NCI-H2227 (cell line): Measurements from ENCODE around the gene KCNC3.
"Not testable (repeated sequence)": the region's sequence is repeated elsewhere in the genome, so short reads cannot be mapped to it uniquely, and the experiment has no call there.

ENCODE experiments used
- DNase-seq: peaks from one replicate; lab custom pipeline; 2025; ENCODE audit not compliant: unreplicated experiment; lab: John Stamatoyannopoulos, UW

Gene KCNC3

GRCh38 chr19:50356691-50357177 lies 27.6 kb upstream of the KCNC3 start:
- no peak for DNase-seq

- DNase-seq: not testable (repeated sequence)
Measured at GRCh38 chr19:50353487-50353880, 24.3 kb upstream of the KCNC3 start.

GRCh38 chr19:50352242-50352641 lies 23.1 kb upstream of the KCNC3 start:
- no peak for DNase-seq

- no peak for DNase-seq
Measured at GRCh38 chr19:50349277-50350057, 20.3 kb upstream of the KCNC3 start.

GRCh38 chr19:50347089-50347581 lies 18.0 kb upstream of the KCNC3 start:
- not testable (repeated sequence) for DNase-seq

GRCh38 chr19:50344661-50345318 lies 15.6 kb upstream of the KCNC3 start:
- no peak for DNase-seq

- no peak for DNase-seq
Measured at GRCh38 chr19:50341091-50341564, 12.0 kb upstream of the KCNC3 start.

GRCh38 chr19:50340331-50340730 lies 11.2 kb upstream of the KCNC3 start:
- DNase-seq: no peak

- not testable (repeated sequence) for DNase-seq
Measured at GRCh38 chr19:50337031-50337430, 7.9 kb upstream of the KCNC3 start.

- no peak for DNase-seq
Measured at GRCh38 chr19:50334741-50335421, 5.7 kb upstream of the KCNC3 start.

- peak; percentile 91 for DNase-seq
Measured at GRCh38 chr19:50333737-50334617, 4.8 kb upstream of the KCNC3 start.

- DNase-seq: peak; percentile 94
Measured at GRCh38 chr19:50333235-50333736, 4.1 kb upstream of the KCNC3 start.

GRCh38 chr19:50332244-50333038 lies 3.3 kb upstream of the KCNC3 start:
- no peak for DNase-seq

GRCh38 chr19:50331994-50332243 lies 2.7 kb upstream of the KCNC3 start:
- DNase-seq: no peak

- DNase-seq: no peak
Measured at GRCh38 chr19:50331221-50331993, 2.2 kb upstream of the KCNC3 start.

GRCh38 chr19:50330365-50331078 lies 1.3 kb upstream of the KCNC3 start:
- peak; percentile 89 for DNase-seq

- not testable (repeated sequence) for DNase-seq
Measured at GRCh38 chr19:50329926-50330294, 733 bp upstream of the KCNC3 start.

GRCh38 chr19:50328873-50329145 lies 368 bp downstream of the KCNC3 start:
- no peak for DNase-seq
